Thoracic aorta (tissue), 2 donors: ENCODE data around the gene NF2. TPM values are rescaled to one million over a fixed set of nuclear protein-coding genes. Genes with fewer than 3 reads are reported as not detected.

Source experiments
- ATAC-seq: fragments of 150-250 bp; one replicate; pipeline ENCODE4 v1.8.0; 2017; ENCODE audit warnings: low read depth; ENCODE audit not compliant: insufficient number of reproducible peaks, low FRiP score
- DNase-seq: peaks from one replicate; pipeline ENCODE4 v3.0.0-alpha.2; 2020; ENCODE audit warnings: low spot score
- H3K27ac ChIP-seq, 2 donors: fragments of 200-600 bp; sonication (generic); 1 replicate in 1 of 2; 2 replicates in 1 of 2; pipeline ENCODE4 v1.5.1; 2016; ENCODE audit warnings: mild to moderate bottlenecking in 2 of 2, moderate library complexity in 2 of 2
- H3K27me3 ChIP-seq: fragments of 200-600 bp; sonication (generic); replicated peaks from 2 replicates; pipeline ENCODE4 v1.6.0; 2016; ENCODE audit warnings: mild to moderate bottlenecking; ENCODE audit not compliant: insufficient read depth
- H3K36me3 ChIP-seq: fragments of 200-600 bp; sonication (generic); one replicate; pipeline ENCODE4 v1.5.1; 2016
- H3K4me1 ChIP-seq, 2 donors: fragments of 200-600 bp; sonication (generic); 1 replicate in 1 of 2; 2 replicates in 1 of 2; pipeline versions ENCODE4 v1.5.1 to v1.6.0; 2016; ENCODE audit warnings: low read depth in 2 of 2, mild to moderate bottlenecking in 1 of 2; ENCODE audit not compliant: control insufficient read depth in 1 of 2
- H3K4me3 ChIP-seq: fragments of 200-600 bp; sonication (generic); 2 replicates; pipeline ENCODE4 v1.5.1; 2016; ENCODE audit warnings: mild to moderate bottlenecking
- H3K9me3 ChIP-seq: fragments of 200-600 bp; sonication (generic); 2 replicates; pipeline ENCODE4 v1.5.1; 2016
- CTCF ChIP-seq: fragments of 200-600 bp; sonication (generic); IDR thresholded peaks from one replicate; pipeline ENCODE4 v1.5.1; 2019; ENCODE audit warnings: antibody characterized with exemption
- total RNA-seq, 2 donors: library from RNA; depleted of rRNA; stranded (reverse); fragments of >200 nt; gene quantifications; one replicate each; pipeline versions ENCODE4 v1.1.0 to v1.2.3, GENCODE V29; 2016

The NF2 gene
- total RNA-seq, 2 donors from 2014 or later: 37.1 to 41.2 TPM

GRCh38 chr22:29668673-29669072 is 65.2 kb downstream of the NF2 start:
- Histone ChIP-seq H3K27me3 (no peaks in the 10 kb centered on the region), H3K27ac (no peak overlapping the region), H3K4me1 (no peaks in the 10 kb centered on the region), H3K4me3 (no peak overlapping the region), H3K36me3 (peaks cover 33% of the 10 kb centered on the region), H3K9me3 (no peaks in the 10 kb centered on the region)
- TF ChIP-seq CTCF: no peak
- DNase-seq (no peak), ATAC-seq (no peak)

GRCh38 chr22:29670626-29671025 is 67.2 kb downstream of the NF2 start:
- no peak for ATAC-seq
- DNase-seq: no peak
- H3K36me3 ChIP-seq: peaks cover 47% of the 10 kb centered on the region

GRCh38 chr22:29673361-29674066 is 70.1 kb downstream of the NF2 start:
- no peak for DNase-seq
- Histone ChIP-seq H3K36me3 (peaks cover 52% of the 10 kb centered on the region), H3K27me3 (no peaks in the 10 kb centered on the region), H3K9me3 (no peaks in the 10 kb centered on the region), H3K4me1 (no peaks in the 10 kb centered on the region), H3K4me3 (no peak overlapping the region), H3K27ac (no peak overlapping the region)
- ATAC-seq: no peak
- no peak for TF ChIP-seq CTCF

More at GRCh38 chr22:29670626-29671025, 67.2 kb downstream of the NF2 start:
- TF ChIP-seq CTCF: no peak
- H3K27ac ChIP-seq: no peak overlapping the region
- no peaks in the 10 kb centered on the region for H3K9me3 ChIP-seq
- H3K4me3 ChIP-seq: no peak overlapping the region
- H3K27me3 ChIP-seq: no peaks in the 10 kb centered on the region
- H3K4me1 ChIP-seq: no peaks in the 10 kb centered on the region

- Histone ChIP-seq H3K27ac (no peak overlapping the region), H3K9me3 (no peaks in the 10 kb centered on the region), H3K27me3 (no peaks in the 10 kb centered on the region), H3K36me3 (peaks cover 52% of the 10 kb centered on the region), H3K4me3 (no peak overlapping the region), H3K4me1 (no peaks in the 10 kb centered on the region)
- DNase-seq: no peak
- ATAC-seq: no peak
- TF ChIP-seq CTCF: no peak
Observed at GRCh38 chr22:29674121-29674520, 70.7 kb downstream of the NF2 start.

GRCh38 chr22:29679316-29679715 is 75.9 kb downstream of the NF2 start:
- DNase-seq (no peak), ATAC-seq (no peak)
- TF ChIP-seq CTCF: no peak
- Histone ChIP-seq H3K27me3 (no peaks in the 10 kb centered on the region), H3K9me3 (no peaks in the 10 kb centered on the region), H3K27ac (no peak overlapping the region), H3K4me3 (no peak overlapping the region), H3K36me3 (peaks cover 55% of the 10 kb centered on the region), H3K4me1 (no peaks in the 10 kb centered on the region)
